ENCODE measurements around the gene PPP1R18. TPM values are rescaled to one million over a fixed set of nuclear protein-coding genes. Genes with fewer than 3 reads are reported as not detected.

PPP1R18 gene
- total RNA-seq, 1 donor from 2014 or later, result 156 TPM

DNA sequence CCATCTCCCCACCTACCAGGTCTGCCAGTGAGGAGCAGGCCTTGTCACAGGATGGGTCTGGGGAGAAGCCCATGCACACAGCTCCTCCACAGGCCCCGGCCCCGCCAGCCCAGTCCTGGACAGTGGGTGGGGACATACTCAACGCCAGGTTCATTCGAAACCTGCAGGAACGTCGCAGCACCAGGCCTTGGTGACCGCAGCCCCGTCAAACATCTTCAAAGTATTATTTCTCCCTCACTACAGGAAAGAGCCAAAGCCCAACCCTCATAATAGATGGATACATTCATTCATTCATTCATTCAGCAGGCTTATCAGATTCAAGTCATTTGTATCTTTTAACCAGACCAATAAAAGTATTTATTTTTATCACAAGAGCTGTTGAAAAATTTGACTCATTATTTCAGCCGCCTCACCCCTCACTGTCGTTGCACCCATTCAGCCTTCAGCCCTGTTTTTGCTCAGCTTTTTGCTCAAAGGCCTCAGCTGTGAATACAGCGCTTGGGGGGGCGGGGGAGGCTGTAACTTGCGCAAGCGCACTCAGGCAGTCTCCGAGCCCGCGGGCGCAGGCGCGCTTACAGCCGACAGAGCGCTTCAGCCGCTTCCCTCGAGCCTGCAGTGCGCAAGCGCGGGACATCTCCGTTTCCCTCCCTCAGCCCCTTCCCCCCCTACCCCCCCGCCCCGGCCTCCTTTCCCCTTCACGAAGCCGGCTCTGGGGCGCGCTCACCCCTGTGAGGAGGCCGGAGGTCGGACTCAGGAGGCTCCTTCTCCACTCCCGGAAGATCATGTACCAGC, 39.8 kb downstream of the PPP1R18 start, which contains the start of gene C6orf136:
TSS of gene C6orf136 (plus strand) at position 684 of the 792 bp plus-strand sequence. CDS start at position 783, 99 bp downstream.
- Histone ChIP-seq H3K36me3 (ENCODE audit: insufficient read depth, low read length) (peaks cover 11% of the 10 kb centered on the region), H2AFZ (ENCODE audit: low read depth, low read length) (peak within 1 kb of the TSS; percentile 91), H3K4me1 (ENCODE audit: insufficient read depth, low read length) (peaks cover 6% of the 10 kb centered on the region), H3K27ac (ENCODE audit: low read depth, low read length) (peak within 1 kb of the TSS; percentile 70), H3K4me3 (ENCODE audit: insufficient read depth, low read depth, low read length) (peak within 1 kb of the TSS; percentile 87), H3K4me2 (ENCODE audit: low read length) (peak within 1 kb of the TSS; percentile 84), H4K20me1 (ENCODE audit: insufficient read depth, low read length) (peaks cover 3% of the 10 kb centered on the region), H3K79me2 (ENCODE audit: insufficient read depth, low read length) (peaks cover 15% of the 10 kb centered on the region), H3K9me3 (ENCODE audit: insufficient read depth, low read depth, low read length) (no peaks in the 10 kb centered on the region), H3K9ac (ENCODE audit: low read length) (peak within 1 kb of the TSS; percentile 88), H3K27me3 (ENCODE audit: insufficient read depth, low read length) (no peaks in the 10 kb centered on the region)
- no peak for FAIRE-seq
- peak; percentile 70 for DNase-seq (ENCODE audit: low read depth)
- Mint-ChIP-seq H3K36me3 (ENCODE audit: low read depth, unreplicated experiment) (peaks cover 33% of the 10 kb centered on the region), H3K27ac (ENCODE audit: unreplicated experiment) (peak within 1 kb of the TSS; percentile 80), H3K9me3 (ENCODE audit: unreplicated experiment) (no peaks in the 10 kb centered on the region), H3K4me3 (ENCODE audit: unreplicated experiment) (peak within 1 kb of the TSS; percentile 88), H3K27me3 (ENCODE audit: low read depth, unreplicated experiment) (no peaks in the 10 kb centered on the region), H3K4me1 (ENCODE audit: low read depth, unreplicated experiment) (peaks cover 8% of the 10 kb centered on the region)
- TF ChIP-seq, protein P1, sequence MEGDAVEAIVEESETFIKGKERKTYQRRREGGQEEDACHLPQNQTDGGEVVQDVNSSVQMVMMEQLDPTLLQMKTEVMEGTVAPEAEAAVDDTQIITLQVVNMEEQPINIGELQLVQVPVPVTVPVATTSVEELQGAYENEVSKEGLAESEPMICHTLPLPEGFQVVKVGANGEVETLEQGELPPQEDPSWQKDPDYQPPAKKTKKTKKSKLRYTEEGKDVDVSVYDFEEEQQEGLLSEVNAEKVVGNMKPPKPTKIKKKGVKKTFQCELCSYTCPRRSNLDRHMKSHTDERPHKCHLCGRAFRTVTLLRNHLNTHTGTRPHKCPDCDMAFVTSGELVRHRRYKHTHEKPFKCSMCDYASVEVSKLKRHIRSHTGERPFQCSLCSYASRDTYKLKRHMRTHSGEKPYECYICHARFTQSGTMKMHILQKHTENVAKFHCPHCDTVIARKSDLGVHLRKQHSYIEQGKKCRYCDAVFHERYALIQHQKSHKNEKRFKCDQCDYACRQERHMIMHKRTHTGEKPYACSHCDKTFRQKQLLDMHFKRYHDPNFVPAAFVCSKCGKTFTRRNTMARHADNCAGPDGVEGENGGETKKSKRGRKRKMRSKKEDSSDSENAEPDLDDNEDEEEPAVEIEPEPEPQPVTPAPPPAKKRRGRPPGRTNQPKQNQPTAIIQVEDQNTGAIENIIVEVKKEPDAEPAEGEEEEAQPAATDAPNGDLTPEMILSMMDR (IDR thresholded peaks at IDR 0.05; ENCODE audit: insufficient read depth, low read depth, low read length), result no peak
- TF ChIP-seq EZH2 (IDR thresholded peaks at IDR 0.05; ENCODE audit: insufficient read depth, low read length), result no peak

DNA sequence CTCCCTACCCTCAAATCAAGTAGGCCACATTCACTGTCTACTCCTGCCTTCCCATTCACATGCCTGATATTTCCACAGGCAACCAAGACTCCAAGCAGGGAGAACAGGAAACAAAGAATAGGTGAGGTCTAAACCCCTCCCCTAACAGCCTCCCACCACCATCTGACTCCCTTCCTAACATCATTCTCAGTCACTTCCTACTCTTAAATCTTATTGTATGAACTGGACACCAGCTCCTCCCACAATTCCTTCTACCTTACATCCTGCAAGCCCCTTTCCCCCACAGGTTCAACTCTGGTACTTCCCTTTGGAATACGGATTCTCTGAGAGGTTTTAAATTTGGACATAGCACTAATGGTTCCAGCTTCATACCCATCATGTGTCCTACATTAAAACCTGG, 40.5 kb downstream of the PPP1R18 start:
- H3K9ac ChIP-seq (ENCODE audit: low read length), result peak overlapping the region; percentile 20
- Mint-ChIP-seq H3K4me3 (ENCODE audit: unreplicated experiment) (peak overlapping the region; percentile 88), H3K36me3 (ENCODE audit: low read depth, unreplicated experiment) (peaks cover 27% of the 10 kb centered on the region), H3K9me3 (ENCODE audit: unreplicated experiment) (no peaks in the 10 kb centered on the region), H3K27me3 (ENCODE audit: low read depth, unreplicated experiment) (no peaks in the 10 kb centered on the region), H3K27ac (ENCODE audit: unreplicated experiment) (peak overlapping the region; percentile 42), H3K4me1 (ENCODE audit: low read depth, unreplicated experiment) (peaks cover 8% of the 10 kb centered on the region)
- H3K79me2 ChIP-seq (ENCODE audit: insufficient read depth, low read length), result peaks cover 15% of the 10 kb centered on the region
- FAIRE-seq (no peak), DNase-seq (ENCODE audit: low read depth) (no peak)
- H3K4me1 ChIP-seq (ENCODE audit: insufficient read depth, low read length), result peaks cover 6% of the 10 kb centered on the region
- H3K27me3 ChIP-seq (ENCODE audit: insufficient read depth, low read length), result no peaks in the 10 kb centered on the region
- no peak overlapping the region for H3K27ac ChIP-seq (ENCODE audit: low read depth, low read length)
- TF ChIP-seq EZH2 (IDR thresholded peaks at IDR 0.05; ENCODE audit: insufficient read depth, low read length), result no peak
- TF ChIP-seq, protein P1 (IDR thresholded peaks at IDR 0.05; ENCODE audit: insufficient read depth, low read depth, low read length), result no peak
- H2AFZ ChIP-seq (ENCODE audit: low read depth, low read length), result no peak overlapping the region
- H3K9me3 ChIP-seq (ENCODE audit: insufficient read depth, low read depth, low read length), result no peaks in the 10 kb centered on the region
- peak overlapping the region; percentile 84 for H3K4me2 ChIP-seq (ENCODE audit: low read length)
- no peak overlapping the region for H3K4me3 ChIP-seq (ENCODE audit: insufficient read depth, low read depth, low read length)
- H3K36me3 ChIP-seq (ENCODE audit: insufficient read depth, low read length), result peaks cover 13% of the 10 kb centered on the region
- H4K20me1 ChIP-seq (ENCODE audit: insufficient read depth, low read length), result peaks cover 3% of the 10 kb centered on the region

DNA sequence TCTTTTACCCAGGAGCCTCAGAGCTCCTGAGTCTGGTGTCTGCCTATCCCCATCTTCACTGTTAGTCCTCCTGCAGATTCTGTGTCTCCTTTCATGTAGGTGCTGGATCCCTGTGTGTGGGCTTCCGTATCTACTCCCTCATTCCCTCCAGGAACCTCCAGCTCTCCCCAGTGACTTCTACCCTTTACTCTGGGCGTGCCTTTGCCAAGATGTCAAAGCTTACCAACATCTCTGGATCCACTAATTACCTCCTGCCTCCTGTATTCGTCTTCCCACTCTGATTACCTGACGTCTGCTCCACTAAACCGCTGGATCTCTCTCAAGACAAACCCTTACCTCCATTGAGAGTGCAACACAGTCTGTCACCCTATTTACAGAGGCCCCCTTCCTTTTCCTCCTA, 41.7 kb downstream of the PPP1R18 start:
- H3K4me3 Mint-ChIP-seq (ENCODE audit: unreplicated experiment), result peak overlapping the region; percentile 7
- H3K9me3 Mint-ChIP-seq (ENCODE audit: unreplicated experiment), result no peaks in the 10 kb centered on the region
- FAIRE-seq (no peak), DNase-seq (ENCODE audit: low read depth) (no peak)
- peaks cover 24% of the 10 kb centered on the region for H3K36me3 Mint-ChIP-seq (ENCODE audit: low read depth, unreplicated experiment)
- no peak overlapping the region for H2AFZ ChIP-seq (ENCODE audit: low read depth, low read length)
- no peak overlapping the region for H3K4me3 ChIP-seq (ENCODE audit: insufficient read depth, low read depth, low read length)
- TF ChIP-seq, protein P1 (IDR thresholded peaks at IDR 0.05; ENCODE audit: insufficient read depth, low read depth, low read length), result no peak
- TF ChIP-seq EZH2 (IDR thresholded peaks at IDR 0.05; ENCODE audit: insufficient read depth, low read length), result no peak
- H3K27ac Mint-ChIP-seq (ENCODE audit: unreplicated experiment), result no peak overlapping the region
- peaks cover 3% of the 10 kb centered on the region for H4K20me1 ChIP-seq (ENCODE audit: insufficient read depth, low read length)
- peaks cover 15% of the 10 kb centered on the region for H3K79me2 ChIP-seq (ENCODE audit: insufficient read depth, low read length)
- H3K27ac ChIP-seq (ENCODE audit: low read depth, low read length), result no peak overlapping the region
- peaks cover 19% of the 10 kb centered on the region for H3K36me3 ChIP-seq (ENCODE audit: insufficient read depth, low read length)
- no peaks in the 10 kb centered on the region for H3K27me3 Mint-ChIP-seq (ENCODE audit: low read depth, unreplicated experiment)
- H3K4me2 ChIP-seq (ENCODE audit: low read length), result no peak overlapping the region
- no peak overlapping the region for H3K9ac ChIP-seq (ENCODE audit: low read length)
- H3K4me1 Mint-ChIP-seq (ENCODE audit: low read depth, unreplicated experiment), result peaks cover 8% of the 10 kb centered on the region
- peaks cover 6% of the 10 kb centered on the region for H3K4me1 ChIP-seq (ENCODE audit: insufficient read depth, low read length)
- no peaks in the 10 kb centered on the region for H3K27me3 ChIP-seq (ENCODE audit: insufficient read depth, low read length)
- no peaks in the 10 kb centered on the region for H3K9me3 ChIP-seq (ENCODE audit: insufficient read depth, low read depth, low read length)

Data from astrocyte (in vitro differentiated cells and primary cell).